HepG2 (cell line): ENCODE data around the gene TXNDC12.

Experiments used
- ATF7-NPFF ChIP-seq: sonication (generic); formaldehyde crosslinking; IDR thresholded peaks from 2 replicates; pipeline ENCODE4 v1.8.1; 2023; ENCODE audit warnings: mild to moderate bottlenecking, low read depth, missing genetic modification reagents, moderate library complexity
- FOSL2 ChIP-seq: sonication (generic); formaldehyde crosslinking; IDR thresholded peaks from 2 replicates; pipeline ENCODE4 v1.4.0; 2020; ENCODE audit warnings: missing genetic modification reagents
- GABPA ChIP-seq, 2 experiments: IDR thresholded peaks; 2 replicates each; pipeline ENCODE4 v1.6.1; 2011 to 2016; ENCODE audit warnings: low read depth in 2 of 2, low read length in 1 of 2, missing biosample characterization in 1 of 2, missing genetic modification characterization in 1 of 2
- ZNF773 ChIP-seq: sonication (generic); formaldehyde crosslinking; IDR thresholded peaks from 2 replicates; pipeline ENCODE4 v1.4.0; 2020; ENCODE audit warnings: missing genetic modification reagents, borderline replicate concordance
- ZSCAN20 ChIP-seq: sonication (generic); formaldehyde crosslinking; IDR thresholded peaks from 2 replicates; pipeline ENCODE4 v1.4.0; 2020; ENCODE audit warnings: missing genetic modification reagents, mild to moderate bottlenecking, borderline replicate concordance
- TF ChIP-seq, protein P1 (sequence below): sonication (generic); formaldehyde crosslinking; IDR thresholded peaks from 2 replicates; pipeline ENCODE4 v1.5.0; 2020; ENCODE audit warnings: mild to moderate bottlenecking, missing genetic modification reagents, moderate library complexity
- TF ChIP-seq, protein P2 (sequence below): sonication (generic); formaldehyde crosslinking; IDR thresholded peaks from 2 replicates; pipeline ENCODE4 v1.5.0; 2020; ENCODE audit warnings: missing genetic modification reagents
- TF ChIP-seq, protein P3 (sequence below): sonication (generic); formaldehyde crosslinking; IDR thresholded peaks from 2 replicates; pipeline ENCODE4 v1.8.1; 2022; ENCODE audit warnings: mild to moderate bottlenecking, missing genetic modification reagents
- TF ChIP-seq, protein P4 (sequence below): sonication (generic); formaldehyde crosslinking; IDR thresholded peaks from 2 replicates; pipeline ENCODE4 v1.5.0; 2020; ENCODE audit warnings: missing genetic modification reagents, mild to moderate bottlenecking, borderline replicate concordance

DNA sequence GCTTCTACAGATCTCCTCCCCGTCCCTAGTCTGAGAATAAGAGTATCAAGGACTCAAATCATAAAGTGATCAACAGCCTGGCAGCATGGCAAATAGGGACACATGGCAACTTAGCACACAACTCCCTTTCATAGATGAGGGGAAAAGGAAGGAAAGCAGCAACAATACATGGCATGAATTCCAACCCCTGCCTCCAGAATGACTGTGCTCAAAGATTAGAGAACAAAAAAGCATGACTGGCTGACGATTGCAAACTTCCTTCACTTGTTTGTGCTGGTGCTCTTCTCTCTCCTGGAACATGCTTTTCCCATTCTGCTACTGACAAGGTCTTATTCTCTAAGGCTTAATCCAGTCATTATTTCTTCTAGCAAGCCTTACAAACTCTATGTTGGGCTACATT, 32.9 kb downstream of the TXNDC12 start:
- TF ChIP-seq, protein P1, sequence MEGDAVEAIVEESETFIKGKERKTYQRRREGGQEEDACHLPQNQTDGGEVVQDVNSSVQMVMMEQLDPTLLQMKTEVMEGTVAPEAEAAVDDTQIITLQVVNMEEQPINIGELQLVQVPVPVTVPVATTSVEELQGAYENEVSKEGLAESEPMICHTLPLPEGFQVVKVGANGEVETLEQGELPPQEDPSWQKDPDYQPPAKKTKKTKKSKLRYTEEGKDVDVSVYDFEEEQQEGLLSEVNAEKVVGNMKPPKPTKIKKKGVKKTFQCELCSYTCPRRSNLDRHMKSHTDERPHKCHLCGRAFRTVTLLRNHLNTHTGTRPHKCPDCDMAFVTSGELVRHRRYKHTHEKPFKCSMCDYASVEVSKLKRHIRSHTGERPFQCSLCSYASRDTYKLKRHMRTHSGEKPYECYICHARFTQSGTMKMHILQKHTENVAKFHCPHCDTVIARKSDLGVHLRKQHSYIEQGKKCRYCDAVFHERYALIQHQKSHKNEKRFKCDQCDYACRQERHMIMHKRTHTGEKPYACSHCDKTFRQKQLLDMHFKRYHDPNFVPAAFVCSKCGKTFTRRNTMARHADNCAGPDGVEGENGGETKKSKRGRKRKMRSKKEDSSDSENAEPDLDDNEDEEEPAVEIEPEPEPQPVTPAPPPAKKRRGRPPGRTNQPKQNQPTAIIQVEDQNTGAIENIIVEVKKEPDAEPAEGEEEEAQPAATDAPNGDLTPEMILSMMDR (CRISPR knock-in tag) = no peak
- TF ChIP-seq GABPA (IDR thresholded peaks at IDR 0.05; ENCODE audit: low read depth, low read length) (no peak), GABPA (CRISPR knock-in tag; IDR thresholded peaks at IDR 0.05; ENCODE audit: low read depth) (no peak), ZNF773 (CRISPR knock-in tag) (no peak), ATF7-NPFF (no peak), FOSL2 (CRISPR knock-in tag) (no peak), ZSCAN20 (no peak)
- TF ChIP-seq, protein P2, sequence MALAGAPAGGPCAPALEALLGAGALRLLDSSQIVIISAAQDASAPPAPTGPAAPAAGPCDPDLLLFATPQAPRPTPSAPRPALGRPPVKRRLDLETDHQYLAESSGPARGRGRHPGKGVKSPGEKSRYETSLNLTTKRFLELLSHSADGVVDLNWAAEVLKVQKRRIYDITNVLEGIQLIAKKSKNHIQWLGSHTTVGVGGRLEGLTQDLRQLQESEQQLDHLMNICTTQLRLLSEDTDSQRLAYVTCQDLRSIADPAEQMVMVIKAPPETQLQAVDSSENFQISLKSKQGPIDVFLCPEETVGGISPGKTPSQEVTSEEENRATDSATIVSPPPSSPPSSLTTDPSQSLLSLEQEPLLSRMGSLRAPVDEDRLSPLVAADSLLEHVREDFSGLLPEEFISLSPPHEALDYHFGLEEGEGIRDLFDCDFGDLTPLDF (CRISPR knock-in tag) = no peak
- TF ChIP-seq, protein P3, sequence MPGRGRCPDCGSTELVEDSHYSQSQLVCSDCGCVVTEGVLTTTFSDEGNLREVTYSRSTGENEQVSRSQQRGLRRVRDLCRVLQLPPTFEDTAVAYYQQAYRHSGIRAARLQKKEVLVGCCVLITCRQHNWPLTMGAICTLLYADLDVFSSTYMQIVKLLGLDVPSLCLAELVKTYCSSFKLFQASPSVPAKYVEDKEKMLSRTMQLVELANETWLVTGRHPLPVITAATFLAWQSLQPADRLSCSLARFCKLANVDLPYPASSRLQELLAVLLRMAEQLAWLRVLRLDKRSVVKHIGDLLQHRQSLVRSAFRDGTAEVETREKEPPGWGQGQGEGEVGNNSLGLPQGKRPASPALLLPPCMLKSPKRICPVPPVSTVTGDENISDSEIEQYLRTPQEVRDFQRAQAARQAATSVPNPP (CRISPR knock-in tag) = no peak
- TF ChIP-seq, protein P4, sequence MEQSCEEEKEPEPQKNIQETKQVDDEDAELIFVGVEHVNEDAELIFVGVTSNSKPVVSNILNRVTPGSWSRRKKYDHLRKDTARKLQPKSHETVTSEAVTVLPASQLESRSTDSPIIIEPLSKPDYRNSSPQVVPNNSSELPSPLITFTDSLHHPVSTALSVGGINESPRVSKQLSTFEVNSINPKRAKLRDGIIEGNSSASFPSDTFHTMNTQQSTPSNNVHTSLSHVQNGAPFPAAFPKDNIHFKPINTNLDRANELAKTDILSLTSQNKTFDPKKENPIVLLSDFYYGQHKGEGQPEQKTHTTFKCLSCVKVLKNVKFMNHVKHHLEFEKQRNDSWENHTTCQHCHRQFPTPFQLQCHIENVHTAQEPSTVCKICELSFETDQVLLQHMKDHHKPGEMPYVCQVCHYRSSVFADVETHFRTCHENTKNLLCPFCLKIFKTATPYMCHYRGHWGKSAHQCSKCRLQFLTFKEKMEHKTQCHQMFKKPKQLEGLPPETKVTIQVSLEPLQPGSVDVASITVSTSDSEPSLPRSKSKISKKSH = no peak
